ENCODE measurements around the gene H2AZ1.
A peak's percentile ranks its signal among the peaks of the same experiment; 100 is the strongest.

H2AZ1 gene

GRCh38 chr4:99945718-99946355, 4.2 kb downstream of the H2AZ1 start:
- DNase-seq, result no peak

GRCh38 chr4:99943904-99944437, 6.1 kb downstream of the H2AZ1 start:
- DNase-seq, result peak; percentile 17

GRCh38 chr4:99938243-99938753, 11.8 kb downstream of the H2AZ1 start:
- no peak for DNase-seq

DNA sequence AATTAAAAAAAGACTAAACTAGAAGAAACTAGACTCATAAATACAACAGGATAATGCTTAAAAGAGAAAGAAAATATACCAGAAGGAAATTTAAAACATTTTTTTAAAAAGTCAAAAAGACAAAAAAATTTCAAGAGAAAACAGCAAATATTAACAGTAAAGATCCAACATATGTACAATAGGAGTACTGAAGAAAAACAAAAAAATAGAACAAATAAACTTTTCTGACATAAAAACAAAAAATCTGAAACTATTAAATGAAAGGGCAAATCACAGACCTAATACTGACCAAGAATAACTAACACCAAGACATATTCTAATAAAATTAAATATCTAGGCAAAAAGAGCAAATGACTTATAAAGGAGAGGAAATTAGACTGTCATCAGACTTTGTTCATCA, 15.2 kb downstream of the H2AZ1 start:
- no peak for DNase-seq

- no peak for DNase-seq
Observed at GRCh38 chr4:99927566-99927965, 22.5 kb downstream of the H2AZ1 start.

DNA sequence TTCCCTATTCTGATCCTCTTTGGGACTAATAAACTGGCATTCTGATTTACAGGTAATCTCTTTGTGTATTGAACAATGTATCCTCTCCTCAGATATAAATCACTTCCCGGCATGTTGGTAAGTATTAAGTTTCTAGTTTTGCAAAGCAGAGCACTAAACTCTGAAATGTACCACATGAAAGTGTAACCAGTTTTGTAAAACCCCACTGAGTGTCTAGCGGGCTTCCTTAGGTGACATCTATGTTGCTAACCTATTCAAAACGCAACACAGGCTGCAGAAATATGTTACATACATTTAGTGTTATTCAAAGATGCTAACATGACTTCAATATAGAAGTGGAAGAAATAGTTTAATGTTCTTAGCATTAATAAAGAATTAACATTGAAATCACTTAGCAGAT, 28.9 kb downstream of the H2AZ1 start:
- peak; percentile 43 for DNase-seq

- no peak for DNase-seq
Observed at GRCh38 chr4:99918656-99919055, 31.4 kb downstream of the H2AZ1 start.

DNA sequence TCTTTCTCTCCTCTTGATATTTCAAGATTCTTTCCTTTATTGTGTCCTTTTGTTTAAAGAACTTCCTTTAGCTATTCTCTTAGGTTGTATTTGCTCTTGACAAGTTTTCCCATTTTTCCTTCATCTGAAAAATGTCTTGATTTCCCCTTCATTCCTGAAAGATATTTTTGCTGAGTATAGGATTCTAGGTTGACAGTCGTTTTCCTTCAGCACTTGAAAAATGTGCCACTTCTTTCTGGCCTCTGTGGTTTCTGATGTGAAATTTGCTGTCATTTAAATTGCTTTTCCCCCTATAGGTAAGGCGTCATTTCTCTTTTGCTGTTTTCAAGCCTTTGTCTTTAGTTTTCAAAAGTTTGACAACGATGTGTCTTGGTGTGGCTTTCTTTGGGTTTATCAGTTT, 32.5 kb downstream of the H2AZ1 start:
- DNase-seq, result no peak

- no peak for DNase-seq
Observed at GRCh38 chr4:99915449-99915848, 34.6 kb downstream of the H2AZ1 start.

Data from CD4-positive, alpha-beta T cell treated with Interleukin-10 for 1 hour (primary cell).